Activated effector memory CD4-positive, alpha-beta T cell treated with Interleukin-2 at 50 U/mL for 16 hours (primary cell): ENCODE results near the gene VAMP5.
"Not testable (repeated sequence)": the region's sequence is repeated elsewhere in the genome, so short reads cannot be mapped to it uniquely, and the experiment has no call there.

ENCODE experiments used
- DNase-seq: peaks from one replicate; pipeline ENCODE4 v3.0.0-alpha.2; 2020

The VAMP5 gene

GRCh38 chr2:85584857-85585780 lies 888 bp downstream of the VAMP5 start:
- DNase-seq, result no peak

GRCh38 chr2:85585781-85586105 lies 1.5 kb downstream of the VAMP5 start:
- no peak for DNase-seq

GRCh38 chr2:85588236-85588635 lies 4.0 kb downstream of the VAMP5 start:
- no peak for DNase-seq

DNA sequence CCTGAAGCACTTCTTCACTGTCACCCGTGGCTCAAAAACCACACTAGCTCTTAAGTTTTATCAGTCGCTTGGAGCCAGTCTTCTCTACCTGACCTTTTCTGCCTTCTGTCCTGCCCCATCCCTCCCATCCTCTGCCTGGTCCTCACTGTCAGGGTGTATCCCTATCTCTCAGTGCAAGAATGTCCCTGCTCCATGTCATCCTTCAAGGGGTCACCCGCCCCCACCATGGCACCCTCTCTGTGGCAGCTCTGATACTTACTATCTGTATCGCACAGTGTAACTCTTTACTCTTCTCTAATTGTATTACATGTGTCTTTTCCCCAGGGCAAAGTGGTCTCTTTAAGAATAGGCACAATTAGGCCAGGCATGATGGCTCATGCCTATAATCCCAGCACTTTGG lies 4.4 kb downstream of the VAMP5 start:
- no peak for DNase-seq

DNA sequence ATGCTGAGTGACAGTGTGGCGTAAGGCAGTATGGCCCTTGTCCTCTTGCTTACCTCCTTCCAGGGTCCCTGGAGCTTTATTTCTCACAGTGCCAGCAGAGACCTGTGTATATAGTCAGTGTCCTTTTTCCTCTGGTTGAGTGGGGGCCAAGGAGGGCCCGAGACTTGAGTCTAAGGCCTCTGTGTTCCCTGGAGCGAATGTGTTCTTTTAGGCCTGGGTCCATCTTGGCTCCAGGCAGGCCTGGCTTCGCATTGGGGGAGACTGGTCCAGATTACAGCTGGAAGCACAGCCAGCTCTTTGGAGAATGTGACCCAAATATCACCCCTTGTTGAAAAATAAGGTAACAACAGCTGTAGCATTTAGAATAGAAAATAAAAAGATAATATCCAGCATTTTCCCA lies 5.0 kb downstream of the VAMP5 start:
- no peak for DNase-seq

GRCh38 chr2:85589982-85590791 lies 6.0 kb downstream of the VAMP5 start:
- no peak for DNase-seq

GRCh38 chr2:85590950-85591349 lies 6.7 kb downstream of the VAMP5 start:
- no peak for DNase-seq

DNA sequence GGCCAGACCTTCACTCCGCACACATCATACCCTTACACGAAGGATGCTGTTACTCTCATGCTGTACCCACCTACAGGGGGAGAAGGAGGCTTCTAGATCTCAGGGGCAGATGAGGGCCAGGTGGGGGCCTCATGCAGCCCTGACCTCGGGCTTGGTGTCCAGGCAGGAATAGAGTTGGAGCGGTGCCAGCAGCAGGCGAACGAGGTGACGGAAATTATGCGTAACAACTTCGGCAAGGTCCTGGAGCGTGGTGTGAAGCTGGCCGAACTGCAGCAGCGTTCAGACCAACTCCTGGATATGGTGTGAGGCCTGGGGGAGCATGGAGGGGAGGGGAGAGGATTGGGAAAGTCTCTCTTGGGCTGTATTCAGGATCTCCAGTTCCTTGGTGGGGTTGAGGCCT lies 7.3 kb downstream of the VAMP5 start:
- DNase-seq, result no peak

GRCh38 chr2:85592299-85592698 lies 8.1 kb downstream of the VAMP5 start:
- DNase-seq, result not testable (repeated sequence)

- no peak for DNase-seq
Observed at GRCh38 chr2:85593023-85593422, 8.8 kb downstream of the VAMP5 start.

DNA sequence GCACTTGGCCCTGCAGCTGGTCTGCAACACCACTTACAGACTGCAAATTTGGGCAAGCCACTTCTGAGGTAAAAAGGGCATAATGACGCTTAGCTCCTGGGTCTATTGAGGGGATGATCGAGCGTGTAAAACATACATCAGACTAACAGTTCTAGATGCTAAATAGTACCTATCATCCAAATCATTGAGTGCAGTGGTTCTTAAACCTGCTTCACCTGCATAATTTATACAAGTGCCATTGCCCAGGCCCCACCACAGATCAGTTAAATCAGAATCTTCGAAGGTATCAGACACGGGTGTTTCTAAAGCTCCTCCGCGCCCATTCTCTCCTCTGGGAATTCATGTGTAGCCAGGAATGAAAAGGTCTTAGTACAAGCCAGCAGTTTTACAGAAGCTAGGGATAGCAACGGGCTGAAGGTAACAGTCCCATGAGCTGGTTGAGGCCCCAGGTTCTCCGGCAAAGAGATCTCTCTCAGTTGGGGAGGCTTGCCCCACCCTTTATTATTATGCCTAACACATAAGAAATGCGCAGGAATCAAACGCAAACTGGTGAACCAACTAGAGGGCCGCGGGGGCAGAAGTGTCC lies 10.6 kb downstream of the VAMP5 start:
- DNase-seq, result no peak

- DNase-seq, result peak; percentile 81
Observed at GRCh38 chr2:85595301-85596025, 11.2 kb downstream of the VAMP5 start, which contains the start of gene RNF181. RNF181 (plus strand) TSS chr2:85595745; CDS start chr2:85595764, 19 bp downstream.

GRCh38 chr2:85596026-85596333 lies 11.7 kb downstream of the VAMP5 start:
- no peak for DNase-seq

DNA sequence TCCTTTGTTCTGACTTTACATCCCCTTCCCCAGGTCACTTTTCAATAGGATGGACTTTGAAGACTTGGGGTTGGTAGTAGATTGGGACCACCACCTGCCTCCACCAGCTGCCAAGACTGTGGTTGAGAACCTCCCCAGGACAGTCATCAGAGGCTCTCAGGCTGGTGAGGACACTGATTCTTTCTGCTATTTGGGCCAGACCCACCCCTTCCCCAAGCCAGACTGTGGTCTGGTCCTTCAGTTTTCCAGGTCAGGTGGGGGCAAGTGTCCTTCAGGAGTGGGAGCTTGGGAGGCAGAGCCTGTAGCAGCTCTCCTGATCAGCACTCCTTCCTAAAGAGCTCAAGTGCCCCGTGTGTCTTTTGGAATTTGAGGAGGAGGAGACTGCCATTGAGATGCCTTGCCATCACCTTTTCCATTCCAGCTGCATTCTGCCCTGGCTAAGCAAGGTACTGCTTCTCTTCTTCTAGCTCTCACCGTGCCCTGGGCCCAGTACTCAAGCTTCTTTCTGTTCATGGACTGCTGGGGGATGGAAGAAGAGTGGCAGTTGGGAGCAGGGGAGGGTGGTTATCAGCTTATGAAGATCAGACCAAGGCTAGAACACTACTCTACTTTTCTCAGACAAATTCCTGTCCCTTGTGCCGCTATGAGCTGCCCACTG lies 12.4 kb downstream of the VAMP5 start:
- DNase-seq, result no peak

DNA sequence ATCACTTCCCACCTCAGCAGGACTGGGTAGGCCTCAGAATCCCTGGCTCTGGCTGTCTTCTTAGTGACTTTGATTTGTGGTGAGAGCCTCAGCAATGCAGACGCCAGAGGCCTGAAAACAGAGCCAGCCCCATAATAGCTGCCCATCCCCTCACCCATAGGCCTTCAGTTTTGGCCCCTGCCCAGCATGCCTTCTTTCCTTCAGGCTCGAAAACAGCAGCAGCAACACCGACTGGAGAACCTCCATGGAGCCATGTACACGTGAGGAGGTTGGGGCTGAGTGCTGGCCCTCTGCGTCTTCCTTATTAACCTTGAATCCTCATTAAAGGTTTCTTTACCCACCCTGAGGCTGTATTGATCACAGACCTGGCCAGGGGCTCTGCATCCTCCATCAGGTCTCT lies 13.0 kb downstream of the VAMP5 start:
- no peak for DNase-seq

DNA sequence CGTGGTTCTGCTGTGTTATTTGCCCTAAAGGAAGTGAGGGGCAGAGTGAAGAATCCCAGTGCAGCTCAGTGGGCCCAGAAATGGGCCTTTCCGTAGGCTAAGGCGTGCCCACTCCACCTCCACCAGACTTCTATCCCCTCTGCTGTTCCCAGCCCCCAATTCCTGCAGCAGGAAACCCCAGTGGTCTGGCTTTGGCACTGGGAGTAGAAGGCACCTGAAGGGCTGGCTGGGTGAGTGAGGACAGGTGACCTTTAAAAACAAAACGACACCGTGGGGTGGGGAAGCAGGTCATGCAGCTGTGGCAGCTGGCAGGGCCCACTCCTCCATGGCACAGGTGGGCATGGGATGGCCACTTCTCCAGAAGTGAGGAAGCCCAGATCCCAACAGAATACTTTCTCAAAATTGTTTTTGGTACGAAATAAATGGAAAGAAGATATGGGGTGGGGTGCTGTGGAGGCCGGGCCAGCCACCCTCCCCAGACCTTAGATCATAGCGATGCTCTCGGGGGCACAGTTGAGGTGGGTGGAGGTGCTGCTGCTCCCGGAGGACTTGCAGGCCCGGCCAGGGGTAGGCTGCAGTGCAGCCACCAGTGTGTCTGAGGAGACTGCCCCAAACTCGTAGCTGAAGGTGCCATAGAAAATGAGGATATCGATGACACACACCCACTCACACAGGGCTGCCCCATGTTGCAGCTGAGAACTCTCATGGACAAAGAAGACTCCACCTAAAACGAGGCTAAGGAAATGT lies 14.5 kb downstream of the VAMP5 start:
- DNase-seq, result no peak

GRCh38 chr2:85599468-85600234 lies 15.4 kb downstream of the VAMP5 start:
- DNase-seq, result no peak

GRCh38 chr2:85600235-85600575 lies 16.0 kb downstream of the VAMP5 start:
- no peak for DNase-seq

DNA sequence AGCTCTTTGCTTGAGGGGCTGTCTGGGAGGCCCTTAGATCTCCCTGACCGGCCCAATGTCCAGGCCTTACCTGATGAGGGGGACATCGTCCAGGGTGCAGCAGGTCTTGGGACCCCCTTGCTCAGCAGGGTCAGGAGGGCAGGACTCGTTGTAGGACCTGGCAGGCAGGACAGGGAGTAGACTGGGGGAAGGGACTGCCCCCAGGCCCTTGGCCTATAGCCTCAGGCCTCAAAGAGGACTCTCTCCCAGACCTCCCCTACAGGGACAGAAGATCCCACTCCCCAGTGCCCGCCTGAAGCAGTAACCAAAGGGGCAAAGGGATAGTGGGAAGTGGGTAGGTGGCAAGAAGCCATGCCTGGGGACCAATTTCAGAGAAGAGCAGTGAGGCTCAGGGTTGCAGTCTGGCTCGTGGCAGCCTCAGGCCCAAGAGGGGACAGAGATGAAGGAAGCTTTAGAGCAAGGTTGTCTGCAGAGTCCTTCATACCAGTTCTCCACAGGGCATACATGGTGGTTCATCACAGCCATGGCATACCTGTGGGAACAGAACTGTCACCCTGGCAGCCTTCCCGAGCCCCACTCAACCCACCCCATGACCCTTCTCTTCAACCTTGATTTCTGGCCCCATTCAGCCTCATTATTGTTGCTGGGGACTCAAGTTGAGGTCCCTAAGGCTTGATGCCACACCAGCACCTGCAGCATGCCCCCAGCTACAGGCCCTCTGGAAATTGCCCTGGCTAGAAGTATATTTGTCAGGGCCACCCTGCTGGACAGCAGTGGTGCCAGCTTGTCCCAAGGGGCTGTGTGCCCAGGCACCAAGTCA lies 16.9 kb downstream of the VAMP5 start:
- no peak for DNase-seq

GRCh38 chr2:85601771-85602475 lies 17.7 kb downstream of the VAMP5 start:
- DNase-seq, result no peak
